K562 (cell line): Measurements from ENCODE around the gene FEV. TPM values are rescaled to one million over a fixed set of nuclear protein-coding genes. Genes with fewer than 3 reads are reported as not detected.
A peak's percentile ranks its signal among the peaks of the same experiment; 100 is the strongest.

Experiments
- CSDE1 ChIP-seq, 2 experiments: fragments of 450-650 bp; IDR thresholded peaks; 2 replicates each; pipeline ENCODE4 v1.6.1; 2016; ENCODE audit warnings: mild to moderate bottlenecking in 1 of 2
- IFI16 ChIP-seq: fragments of 250-450 bp; sonication (Bioruptor Pico); IDR thresholded peaks from 2 replicates; pipeline ENCODE4 v2.1.2; 2022; ENCODE audit warnings: mild to moderate bottlenecking, inconsistent platforms
- L3MBTL2 ChIP-seq: fragments of 450-650 bp; IDR thresholded peaks from 2 replicates; pipeline ENCODE4 v1.6.1; 2016; ENCODE audit warnings: mild to moderate bottlenecking, moderate library complexity
- NCOA6 ChIP-seq: fragments of 450-650 bp; IDR thresholded peaks from 2 replicates; pipeline ENCODE4 v1.6.1; 2017; ENCODE audit warnings: mild to moderate bottlenecking
- NR1H2 ChIP-seq: sonication (generic); formaldehyde crosslinking; IDR thresholded peaks from 2 replicates; pipeline ENCODE4 v1.4.0; 2020; ENCODE audit warnings: mild to moderate bottlenecking, missing genetic modification reagents
- RB1 ChIP-seq: fragments of 450-650 bp; IDR thresholded peaks from 2 replicates; pipeline ENCODE4 v1.6.1; 2017; ENCODE audit warnings: low read depth, mild to moderate bottlenecking
- RCOR1 ChIP-seq, 2 experiments: IDR thresholded peaks; 2 replicates each; pipeline ENCODE4 v1.6.1; 2012; ENCODE audit warnings: low read depth in 2 of 2, low read length in 2 of 2, borderline replicate concordance in 1 of 2, improper control_type of control experiment in 1 of 2
- RHOXF2B ChIP-seq: fragments of 250-450 bp; sonication (Bioruptor Pico); conservative IDR thresholded peaks from 2 replicates; pipeline ENCODE4 v1.5.1; 2021
- SIN3A ChIP-seq, 2 experiments: fragments of 150-350 bp in 1 of 2; IDR thresholded peaks; 2 replicates each; pipeline ENCODE4 v1.6.1; 2011 to 2016; ENCODE audit warnings: borderline replicate concordance in 2 of 2, low read depth in 2 of 2, low read length in 2 of 2, mild to moderate bottlenecking in 2 of 2, moderate library complexity in 2 of 2; ENCODE audit not compliant: control insufficient read depth in 1 of 2
- SIN3B ChIP-seq: fragments of 450-650 bp; IDR thresholded peaks from 2 replicates; pipeline ENCODE4 v1.6.1; 2017; ENCODE audit warnings: low read depth, mild to moderate bottlenecking, moderate library complexity
- SRSF1 ChIP-seq: fragments of 200-400 bp; formaldehyde crosslinking; IDR thresholded peaks from 2 replicates; pipeline ENCODE4 v1.6.1; 2017; ENCODE audit warnings: mild to moderate bottlenecking, low read depth, low read length, moderate library complexity
- ZBTB7A ChIP-seq: IDR thresholded peaks from 2 replicates; pipeline ENCODE4 v1.6.1; 2011; ENCODE audit warnings: low read depth, mild to moderate bottlenecking, low read length, moderate library complexity, borderline replicate concordance; ENCODE audit not compliant: control insufficient read depth
- polyA plus RNA-seq, 8 experiments: library from polyadenylated mRNA; depleted of rRNA in 4 of 8; stranded (reverse) in 5 of 8; unstranded in 3 of 8; fragments of >200 nt; fragmentation: Nextera tagmentation in 2 of 8; fragmentation: Illumina TruSeq in 1 of 8; extraction: Ambion mirVana in 2 of 8; extraction: Trizol in 1 of 8; gene quantifications; 2 replicates each; pipeline versions ENCODE4 v1.2.1 to v1.2.3, GENCODE V29; 2011 to 2014; ENCODE audit warnings: inconsistent platforms in 1 of 8, missing spikeins in 1 of 8
- total RNA-seq, 7 experiments: library from RNA; depleted of rRNA in 6 of 7; stranded (reverse); fragments of >200 nt in 6 of 7; fragmentation: Illumina TruSeq in 2 of 7; extraction: Trizol in 2 of 7; gene quantifications; 2 replicates each; pipeline versions ENCODE4 v1.2.1 to v1.2.3, GENCODE V29; 2011 to 2021; ENCODE audit warnings: low replicate concordance in 1 of 7
- TF ChIP-seq, protein P1 (sequence below): fragments of 250-450 bp; sonication (Bioruptor Pico); IDR thresholded peaks from 2 replicates; pipeline ENCODE4 v1.5.0; 2020; ENCODE audit warnings: mild to moderate bottlenecking
- TF ChIP-seq, protein P2 (sequence below): sonication (generic); formaldehyde crosslinking; IDR thresholded peaks from 2 replicates; pipeline ENCODE4 v1.8.0; 2022; ENCODE audit warnings: missing genetic modification reagents, mild to moderate bottlenecking, moderate library complexity, borderline replicate concordance
- TF ChIP-seq, protein P3 (sequence below): sonication (generic); formaldehyde crosslinking; IDR thresholded peaks from 2 replicates; pipeline ENCODE4 v1.8.1; 2022; ENCODE audit warnings: missing genetic modification reagents
- TF ChIP-seq, protein P4 (sequence below): fragments of 200-800 bp; sonication (Bioruptor generic); IDR thresholded peaks from 2 replicates; pipeline ENCODE4 v1.6.1; 2017; ENCODE audit warnings: missing genetic modification characterization, missing compliant biosample characterization
- TF ChIP-seq, protein P5 (sequence below), 2 experiments: fragments of 450-650 bp in 1 of 2; IDR thresholded peaks; 2 replicates each; pipeline ENCODE4 v1.6.1; 2011 to 2017; ENCODE audit warnings: low read depth in 2 of 2, antibody characterized with exemption in 1 of 2, borderline replicate concordance in 1 of 2, low read length in 1 of 2, mild to moderate bottlenecking in 1 of 2, mixed read lengths in 1 of 2; ENCODE audit not compliant: control insufficient read depth in 1 of 2

Gene FEV
- total and polyA plus RNA-seq, 9 of the 15 experiments (the other 6 are each of a cell fraction or from before 2014, with no cell fraction given), result 0.08 to 1.6 (median 0.62) TPM; not detected in 1

DNA sequence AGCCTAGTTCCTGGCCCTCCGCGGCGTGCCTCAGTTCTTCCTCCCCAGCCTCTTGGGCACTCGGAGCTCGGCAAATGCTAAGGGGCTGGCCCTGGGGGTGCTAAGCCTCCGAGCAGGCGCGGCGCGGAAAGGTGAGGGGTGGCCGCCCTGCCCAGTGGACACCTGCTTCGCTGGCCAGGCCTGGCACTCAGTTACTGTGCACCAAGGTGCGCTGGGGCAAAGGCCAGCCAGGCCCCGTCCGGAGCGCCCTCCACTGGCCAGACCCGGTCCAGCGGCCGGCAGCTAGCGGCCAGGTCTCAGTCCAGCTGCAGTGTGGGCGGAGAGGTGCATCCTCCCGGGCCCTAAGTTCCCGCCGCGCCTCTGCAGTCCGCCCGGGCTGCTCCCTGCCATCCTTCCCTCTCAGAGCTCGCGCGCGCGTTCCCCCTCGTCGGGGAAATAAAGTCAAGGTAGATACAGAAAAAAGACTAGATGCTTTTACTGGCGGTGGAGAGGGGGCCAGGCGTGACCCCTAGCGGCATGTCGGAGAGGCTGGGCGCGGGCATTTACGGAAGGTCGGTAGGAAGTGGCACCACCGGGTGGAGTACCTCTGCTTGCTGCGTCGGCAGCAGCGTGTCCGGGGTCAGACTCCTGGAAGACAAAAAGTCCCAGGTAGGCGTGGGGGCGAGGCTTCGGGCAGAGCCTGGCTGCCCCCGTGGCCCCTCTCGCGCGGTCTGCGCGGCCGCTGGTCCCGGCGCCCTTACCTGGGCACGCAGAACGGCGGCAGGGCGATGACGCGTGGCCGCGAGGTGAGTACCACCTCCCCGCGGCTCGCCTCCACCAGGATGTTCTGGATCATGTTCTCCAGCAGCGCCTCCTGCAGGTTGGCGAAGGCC lies 17.6 kb upstream of the FEV start (continued):
- 0 out of 4 replicates have a peak, but pooled peaks of 1 of the 2 experiments have one; percentile 9 for TF ChIP-seq RCOR1 (IDR thresholded peaks at IDR 0.05; ENCODE audit: borderline replicate concordance in 1 of 2, low read depth in 2 of 2, low read length in 2 of 2)
- TF ChIP-seq NCOA6, result no peak
- TF ChIP-seq CSDE1 (IDR thresholded peaks at IDR 0.05), result no peak
- TF ChIP-seq RHOXF2B, result no peak
- TF ChIP-seq, protein P1, sequence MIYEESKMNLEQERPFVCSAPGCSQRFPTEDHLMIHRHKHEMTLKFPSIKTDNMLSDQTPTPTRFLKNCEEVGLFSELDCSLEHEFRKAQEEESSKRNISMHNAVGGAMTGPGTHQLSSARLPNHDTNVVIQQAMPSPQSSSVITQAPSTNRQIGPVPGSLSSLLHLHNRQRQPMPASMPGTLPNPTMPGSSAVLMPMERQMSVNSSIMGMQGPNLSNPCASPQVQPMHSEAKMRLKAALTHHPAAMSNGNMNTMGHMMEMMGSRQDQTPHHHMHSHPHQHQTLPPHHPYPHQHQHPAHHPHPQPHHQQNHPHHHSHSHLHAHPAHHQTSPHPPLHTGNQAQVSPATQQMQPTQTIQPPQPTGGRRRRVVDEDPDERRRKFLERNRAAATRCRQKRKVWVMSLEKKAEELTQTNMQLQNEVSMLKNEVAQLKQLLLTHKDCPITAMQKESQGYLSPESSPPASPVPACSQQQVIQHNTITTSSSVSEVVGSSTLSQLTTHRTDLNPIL (CRISPR knock-in tag), result no peak
- TF ChIP-seq, protein P2, sequence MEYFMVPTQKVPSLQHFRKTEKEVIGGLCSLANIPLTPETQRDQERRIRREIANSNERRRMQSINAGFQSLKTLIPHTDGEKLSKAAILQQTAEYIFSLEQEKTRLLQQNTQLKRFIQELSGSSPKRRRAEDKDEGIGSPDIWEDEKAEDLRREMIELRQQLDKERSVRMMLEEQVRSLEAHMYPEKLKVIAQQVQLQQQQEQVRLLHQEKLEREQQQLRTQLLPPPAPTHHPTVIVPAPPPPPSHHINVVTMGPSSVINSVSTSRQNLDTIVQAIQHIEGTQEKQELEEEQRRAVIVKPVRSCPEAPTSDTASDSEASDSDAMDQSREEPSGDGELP (CRISPR knock-in tag), result peak; percentile 81
- TF ChIP-seq IFI16 (CRISPR knock-in tag), result no peak
- no peak for TF ChIP-seq NR1H2 (CRISPR knock-in tag)
- TF ChIP-seq, protein P3, sequence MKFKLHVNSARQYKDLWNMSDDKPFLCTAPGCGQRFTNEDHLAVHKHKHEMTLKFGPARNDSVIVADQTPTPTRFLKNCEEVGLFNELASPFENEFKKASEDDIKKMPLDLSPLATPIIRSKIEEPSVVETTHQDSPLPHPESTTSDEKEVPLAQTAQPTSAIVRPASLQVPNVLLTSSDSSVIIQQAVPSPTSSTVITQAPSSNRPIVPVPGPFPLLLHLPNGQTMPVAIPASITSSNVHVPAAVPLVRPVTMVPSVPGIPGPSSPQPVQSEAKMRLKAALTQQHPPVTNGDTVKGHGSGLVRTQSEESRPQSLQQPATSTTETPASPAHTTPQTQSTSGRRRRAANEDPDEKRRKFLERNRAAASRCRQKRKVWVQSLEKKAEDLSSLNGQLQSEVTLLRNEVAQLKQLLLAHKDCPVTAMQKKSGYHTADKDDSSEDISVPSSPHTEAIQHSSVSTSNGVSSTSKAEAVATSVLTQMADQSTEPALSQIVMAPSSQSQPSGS (CRISPR knock-in tag), result no peak
- no peak for TF ChIP-seq SRSF1
- TF ChIP-seq SIN3A (IDR thresholded peaks at IDR 0.05; ENCODE audit: borderline replicate concordance in 2 of 2, control insufficient read depth in 1 of 2, low read depth in 2 of 2, low read length in 2 of 2), result no peak
- TF ChIP-seq SIN3B, result no peak
- peak; percentile 37; the same call in 1 of the 2 replicates for TF ChIP-seq L3MBTL2
- TF ChIP-seq, protein P4, sequence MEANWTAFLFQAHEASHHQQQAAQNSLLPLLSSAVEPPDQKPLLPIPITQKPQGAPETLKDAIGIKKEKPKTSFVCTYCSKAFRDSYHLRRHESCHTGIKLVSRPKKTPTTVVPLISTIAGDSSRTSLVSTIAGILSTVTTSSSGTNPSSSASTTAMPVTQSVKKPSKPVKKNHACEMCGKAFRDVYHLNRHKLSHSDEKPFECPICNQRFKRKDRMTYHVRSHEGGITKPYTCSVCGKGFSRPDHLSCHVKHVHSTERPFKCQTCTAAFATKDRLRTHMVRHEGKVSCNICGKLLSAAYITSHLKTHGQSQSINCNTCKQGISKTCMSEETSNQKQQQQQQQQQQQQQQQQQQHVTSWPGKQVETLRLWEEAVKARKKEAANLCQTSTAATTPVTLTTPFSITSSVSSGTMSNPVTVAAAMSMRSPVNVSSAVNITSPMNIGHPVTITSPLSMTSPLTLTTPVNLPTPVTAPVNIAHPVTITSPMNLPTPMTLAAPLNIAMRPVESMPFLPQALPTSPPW, result peak; percentile 61
- TF ChIP-seq, protein P5, sequence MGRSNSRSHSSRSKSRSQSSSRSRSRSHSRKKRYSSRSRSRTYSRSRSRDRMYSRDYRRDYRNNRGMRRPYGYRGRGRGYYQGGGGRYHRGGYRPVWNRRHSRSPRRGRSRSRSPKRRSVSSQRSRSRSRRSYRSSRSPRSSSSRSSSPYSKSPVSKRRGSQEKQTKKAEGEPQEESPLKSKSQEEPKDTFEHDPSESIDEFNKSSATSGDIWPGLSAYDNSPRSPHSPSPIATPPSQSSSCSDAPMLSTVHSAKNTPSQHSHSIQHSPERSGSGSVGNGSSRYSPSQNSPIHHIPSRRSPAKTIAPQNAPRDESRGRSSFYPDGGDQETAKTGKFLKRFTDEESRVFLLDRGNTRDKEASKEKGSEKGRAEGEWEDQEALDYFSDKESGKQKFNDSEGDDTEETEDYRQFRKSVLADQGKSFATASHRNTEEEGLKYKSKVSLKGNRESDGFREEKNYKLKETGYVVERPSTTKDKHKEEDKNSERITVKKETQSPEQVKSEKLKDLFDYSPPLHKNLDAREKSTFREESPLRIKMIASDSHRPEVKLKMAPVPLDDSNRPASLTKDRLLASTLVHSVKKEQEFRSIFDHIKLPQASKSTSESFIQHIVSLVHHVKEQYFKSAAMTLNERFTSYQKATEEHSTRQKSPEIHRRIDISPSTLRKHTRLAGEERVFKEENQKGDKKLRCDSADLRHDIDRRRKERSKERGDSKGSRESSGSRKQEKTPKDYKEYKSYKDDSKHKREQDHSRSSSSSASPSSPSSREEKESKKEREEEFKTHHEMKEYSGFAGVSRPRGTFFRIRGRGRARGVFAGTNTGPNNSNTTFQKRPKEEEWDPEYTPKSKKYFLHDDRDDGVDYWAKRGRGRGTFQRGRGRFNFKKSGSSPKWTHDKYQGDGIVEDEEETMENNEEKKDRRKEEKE (IDR thresholded peaks at IDR 0.05; ENCODE audit: borderline replicate concordance in 1 of 2, control insufficient read depth in 1 of 2, low read depth in 2 of 2, low read length in 1 of 2), result no peak
- no peak for TF ChIP-seq RB1
- peak; percentile 34; the same call in 1 of the 2 replicates for TF ChIP-seq ZBTB7A
